NCI-H2227 (cell line): ENCODE measurements around the gene DLGAP1.
"Not testable (repeated sequence)": the region's sequence is repeated elsewhere in the genome, so short reads cannot be mapped to it uniquely, and the experiment has no call there.

Experiments used
- DNase-seq: peaks from one replicate; lab custom pipeline; 2025; ENCODE audit not compliant: unreplicated experiment; lab: John Stamatoyannopoulos, UW

Gene DLGAP1

GRCh38 chr18:4391859-4392258 is 63.2 kb downstream of the DLGAP1 start:
- no peak for DNase-seq

GRCh38 chr18:4385876-4386275 is 69.2 kb downstream of the DLGAP1 start:
- DNase-seq = no peak

- DNase-seq = no peak
Measured at GRCh38 chr18:4384932-4385331, 70.2 kb downstream of the DLGAP1 start.

GRCh38 chr18:4374564-4374963 is 80.5 kb downstream of the DLGAP1 start:
- DNase-seq = no peak

GRCh38 chr18:4369705-4370104 is 85.4 kb downstream of the DLGAP1 start:
- DNase-seq = no peak

GRCh38 chr18:4360221-4360715 is 94.8 kb downstream of the DLGAP1 start:
- no peak for DNase-seq

- DNase-seq = no peak
Measured at GRCh38 chr18:4358618-4359017, 96.5 kb downstream of the DLGAP1 start.

- no peak for DNase-seq
Measured at GRCh38 chr18:4357579-4357978, 97.5 kb downstream of the DLGAP1 start.

- DNase-seq = no peak
Measured at GRCh38 chr18:4356929-4357328, 98.2 kb downstream of the DLGAP1 start.

- no peak for DNase-seq
Measured at GRCh38 chr18:4353853-4354418, 101.2 kb downstream of the DLGAP1 start.

GRCh38 chr18:4352746-4353551 is 102.2 kb downstream of the DLGAP1 start:
- no peak for DNase-seq

- DNase-seq = no peak
Measured at GRCh38 chr18:4351005-4351404, 104.1 kb downstream of the DLGAP1 start.

GRCh38 chr18:4335386-4335785 is 119.7 kb downstream of the DLGAP1 start:
- no peak for DNase-seq

- DNase-seq = no peak
Measured at GRCh38 chr18:4333043-4333442, 122.1 kb downstream of the DLGAP1 start.

GRCh38 chr18:4319738-4320677 is 135.1 kb downstream of the DLGAP1 start:
- no peak for DNase-seq

- no peak for DNase-seq
Measured at GRCh38 chr18:4318311-4318710, 136.8 kb downstream of the DLGAP1 start.

GRCh38 chr18:4311945-4312344 is 143.2 kb downstream of the DLGAP1 start:
- DNase-seq = not testable (repeated sequence)

- no peak for DNase-seq
Measured at GRCh38 chr18:4311136-4311535, 144.0 kb downstream of the DLGAP1 start.

GRCh38 chr18:4309227-4309626 is 145.9 kb downstream of the DLGAP1 start:
- no peak for DNase-seq

- DNase-seq = no peak
Measured at GRCh38 chr18:4308576-4308975, 146.5 kb downstream of the DLGAP1 start.

GRCh38 chr18:4299395-4299794 is 155.7 kb downstream of the DLGAP1 start:
- DNase-seq = no peak
